Trophoblast cell (in vitro differentiated cells and primary cell): Measurements from ENCODE around the gene SLC19A1.
"Not testable (repeated sequence)": the region's sequence is repeated elsewhere in the genome, so short reads cannot be mapped to it uniquely, and the experiment has no call there.

Source experiments
- DNase-seq, 2 donors: peaks; one replicate each; pipeline ENCODE4 v3.0.0-alpha.2; 2016
- H2AFZ ChIP-seq: 2 replicates; pipeline ENCODE4 v1.6.1; 2013; ENCODE audit warnings: low read length, moderate library complexity, mild to moderate bottlenecking; ENCODE audit not compliant: insufficient read depth, poor library complexity
- H2AK5ac ChIP-seq: 2 replicates; pipeline ENCODE4 v1.6.1; 2013; ENCODE audit warnings: mild to moderate bottlenecking, low read length
- H2BK120ac ChIP-seq: 2 replicates; pipeline ENCODE4 v1.6.1; 2013; ENCODE audit warnings: low read length, mild to moderate bottlenecking, moderate library complexity; ENCODE audit not compliant: insufficient read depth, poor library complexity
- H2BK12ac ChIP-seq: 2 replicates; pipeline ENCODE4 v1.6.1; 2013; ENCODE audit warnings: mild to moderate bottlenecking, low read length, moderate library complexity
- H2BK5ac ChIP-seq: 2 replicates; pipeline ENCODE4 v1.6.1; 2013; ENCODE audit warnings: low read length, low read depth, moderate library complexity, mild to moderate bottlenecking; ENCODE audit not compliant: poor library complexity
- H3K14ac ChIP-seq: 2 replicates; pipeline ENCODE4 v1.6.1; 2013; ENCODE audit warnings: mild to moderate bottlenecking, low read length
- H3K18ac ChIP-seq: 2 replicates; pipeline ENCODE4 v1.6.1; 2013; ENCODE audit warnings: mild to moderate bottlenecking, low read length
- H3K23ac ChIP-seq: 2 replicates; pipeline ENCODE4 v1.6.1; 2013; ENCODE audit warnings: low read length
- H3K27ac ChIP-seq: 2 replicates; pipeline ENCODE4 v1.5.1; 2013; ENCODE audit warnings: low read depth, mild to moderate bottlenecking, inconsistent platforms, low read length, moderate library complexity
- H3K27me3 ChIP-seq: 2 replicates; pipeline ENCODE4 v1.6.1; 2013; ENCODE audit warnings: inconsistent platforms, mild to moderate bottlenecking, low read length, moderate library complexity; ENCODE audit not compliant: insufficient read depth
- H3K36me3 ChIP-seq, 2 experiments: 1 replicate in 1 of 2; 2 replicates in 1 of 2; pipeline ENCODE4 v1.6.1; 2013; ENCODE audit warnings: low read length in 2 of 2, mild to moderate bottlenecking in 2 of 2, moderate library complexity in 1 of 2; ENCODE audit not compliant: insufficient read depth in 2 of 2, control insufficient read depth in 1 of 2
- H3K4ac ChIP-seq: 2 replicates; pipeline ENCODE4 v1.6.1; 2013; ENCODE audit warnings: low read depth, mild to moderate bottlenecking, low read length, moderate library complexity
- H3K4me1 ChIP-seq, 2 experiments: 1 replicate in 1 of 2; 2 replicates in 1 of 2; pipeline ENCODE4 v1.6.1; 2013; ENCODE audit warnings: low read length in 2 of 2, mild to moderate bottlenecking in 2 of 2, moderate library complexity in 1 of 2; ENCODE audit not compliant: insufficient read depth in 2 of 2, control insufficient read depth in 1 of 2
- H3K4me2 ChIP-seq: 2 replicates; pipeline ENCODE4 v1.6.1; 2013; ENCODE audit warnings: inconsistent platforms, mild to moderate bottlenecking, low read length, moderate library complexity
- H3K4me3 ChIP-seq: 2 replicates; pipeline ENCODE4 v1.5.1; 2013; ENCODE audit warnings: mild to moderate bottlenecking, low read depth, low read length, inconsistent platforms
- H3K79me1 ChIP-seq: one replicate; pipeline ENCODE4 v1.6.1; 2013; ENCODE audit warnings: low read length
- H3K79me2 ChIP-seq: 2 replicates; pipeline ENCODE4 v1.6.1; 2013; ENCODE audit warnings: low read length, mild to moderate bottlenecking; ENCODE audit not compliant: control insufficient read depth, insufficient read depth, poor library complexity
- H3K9ac ChIP-seq: 2 replicates; pipeline ENCODE4 v1.6.1; 2013; ENCODE audit warnings: mild to moderate bottlenecking, low read length
- H3K9me3 ChIP-seq: 2 replicates; pipeline ENCODE4 v1.6.1; 2013; ENCODE audit warnings: low read depth, mild to moderate bottlenecking, control low read depth, inconsistent platforms, low read length; ENCODE audit not compliant: insufficient read depth
- H4K12ac ChIP-seq: 2 replicates; pipeline ENCODE4 v1.6.1; 2013; ENCODE audit warnings: low read depth, mild to moderate bottlenecking, low read length, moderate library complexity
- H4K8ac ChIP-seq: 2 replicates; pipeline ENCODE4 v1.6.1; 2013; ENCODE audit warnings: low read depth, mild to moderate bottlenecking, low read length, moderate library complexity
- H4K91ac ChIP-seq: one replicate; pipeline ENCODE4 v1.6.1; 2013; ENCODE audit warnings: low read depth, mild to moderate bottlenecking, low read length, moderate library complexity
- WGBS: extraction: QIAGEN DNeasy Blood & Tissue Kit; methylation state at CpG from one replicate; pipeline ENCODE4 v1.1.7; 2013; ENCODE audit warnings: missing lambda C conversion rate; ENCODE audit not compliant: insufficient read length, insufficient coverage; ENCODE audit errors: extremely low coverage; 5-methylcytosine and 5-hydroxymethylcytosine counted together

SLC19A1 gene

GRCh38 chr21:45527151-45527999 lies 14.9 kb downstream of the SLC19A1 start:
- H3K23ac ChIP-seq, H4K12ac ChIP-seq, H2BK5ac ChIP-seq, H3K9ac ChIP-seq, H2AK5ac ChIP-seq, H3K4me1 ChIP-seq, H4K91ac ChIP-seq, H3K4me3 ChIP-seq, H3K14ac ChIP-seq, H2BK12ac ChIP-seq, H3K4ac ChIP-seq, H3K79me1 ChIP-seq, H2BK120ac ChIP-seq, H2AFZ ChIP-seq, H3K4me2 ChIP-seq, H3K79me2 ChIP-seq, H4K8ac ChIP-seq, H3K18ac ChIP-seq, H3K27me3 ChIP-seq, H3K27ac ChIP-seq: not testable (repeated sequence)
- H3K9me3 ChIP-seq: peaks cover 15% of the 10 kb centered on the region
- no CpG with 5 or more reads among the region's 19 CpGs for WGBS
- peaks cover 49 to 50% of the 10 kb centered on the region in 2 experiments for H3K36me3 ChIP-seq
- DNase-seq: peak; percentile 69 to 81

- Histone ChIP-seq H3K36me3 (peaks cover 41 to 43% of the 10 kb centered on the region in 2 experiments), H2AFZ (no peak overlapping the region), H4K12ac (no peak overlapping the region), H2BK12ac (no peak overlapping the region), H3K18ac (no peak overlapping the region), H3K4me2 (no peak overlapping the region), H3K4me1 (no peaks in the 10 kb centered on the region), H2AK5ac (no peak overlapping the region), H3K14ac (no peak overlapping the region), H3K27ac (peak overlapping the region; percentile 4), H3K79me1 (peaks cover 1% of the 10 kb centered on the region), H3K9me3 (peaks cover 13% of the 10 kb centered on the region), H3K79me2 (no peaks in the 10 kb centered on the region), H3K9ac (no peak overlapping the region), H2BK5ac (no peak overlapping the region), H2BK120ac (no peak overlapping the region), H3K4me3 (no peak overlapping the region), H4K91ac (no peak overlapping the region), H4K8ac (no peak overlapping the region), H3K4ac (no peak overlapping the region), H3K23ac (no peak overlapping the region), H3K27me3 (no peaks in the 10 kb centered on the region)
- WGBS: no CpG with 5 or more reads among the region's 11 CpGs
- no peak for DNase-seq
Observed at GRCh38 chr21:45525910-45526306, 16.3 kb downstream of the SLC19A1 start.

DNA sequence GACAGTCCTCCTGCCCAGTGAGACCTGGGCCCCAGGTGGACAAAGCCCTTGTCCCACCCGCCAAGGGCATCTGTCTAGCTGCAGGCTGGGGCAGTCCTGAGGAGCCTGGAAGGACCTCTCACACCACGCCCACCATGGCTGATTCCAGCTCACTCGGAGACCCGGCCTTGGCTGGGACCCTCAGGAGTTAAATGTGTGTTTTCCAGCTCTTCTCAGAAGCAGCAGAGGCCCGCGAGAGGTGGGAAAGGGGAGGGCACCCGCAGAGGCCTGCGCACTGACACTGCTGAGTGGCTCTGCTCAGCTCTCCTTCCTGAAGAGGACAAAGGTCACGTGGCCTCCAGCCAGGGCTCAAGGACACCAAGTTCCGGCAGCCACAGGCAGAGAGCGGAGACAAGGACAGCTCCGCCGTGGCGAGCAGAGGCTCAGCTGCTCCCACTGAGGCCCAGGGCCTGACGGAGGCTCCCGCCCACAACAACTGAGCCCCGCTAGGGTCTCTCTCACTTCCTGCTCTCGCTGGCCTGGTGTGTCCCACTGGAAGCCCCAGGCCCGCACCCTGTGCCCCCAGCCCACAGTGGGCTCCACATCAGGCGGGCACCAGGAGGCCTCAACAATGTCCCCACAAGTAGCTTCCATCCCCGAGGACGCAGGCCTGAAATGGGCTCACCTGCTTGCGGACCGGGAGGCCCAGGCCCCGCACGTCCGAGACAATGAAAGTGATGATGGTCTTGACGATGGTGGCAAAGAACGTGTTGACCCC lies 16.9 kb downstream of the SLC19A1 start:
- Histone ChIP-seq H3K9ac (no peak overlapping the region), H3K4me3 (no peak overlapping the region), H3K27me3 (no peaks in the 10 kb centered on the region), H2BK120ac (no peak overlapping the region), H3K9me3 (peaks cover 13% of the 10 kb centered on the region), H4K91ac (no peak overlapping the region), H3K27ac (no peak overlapping the region), H2AK5ac (no peak overlapping the region), H3K4ac (no peak overlapping the region), H3K36me3 (peaks cover 38 to 39% of the 10 kb centered on the region in 2 experiments), H3K23ac (no peak overlapping the region), H3K18ac (no peak overlapping the region), H4K12ac (no peak overlapping the region), H3K4me2 (no peak overlapping the region), H3K79me1 (peaks cover 1% of the 10 kb centered on the region), H3K79me2 (no peaks in the 10 kb centered on the region), H3K4me1 (no peaks in the 10 kb centered on the region), H2BK12ac (no peak overlapping the region), H2BK5ac (no peak overlapping the region), H3K14ac (no peak overlapping the region), H4K8ac (no peak overlapping the region), H2AFZ (no peak overlapping the region)
- no peak for DNase-seq
- no CpG with 5 or more reads among the region's 29 CpGs for WGBS

DNA sequence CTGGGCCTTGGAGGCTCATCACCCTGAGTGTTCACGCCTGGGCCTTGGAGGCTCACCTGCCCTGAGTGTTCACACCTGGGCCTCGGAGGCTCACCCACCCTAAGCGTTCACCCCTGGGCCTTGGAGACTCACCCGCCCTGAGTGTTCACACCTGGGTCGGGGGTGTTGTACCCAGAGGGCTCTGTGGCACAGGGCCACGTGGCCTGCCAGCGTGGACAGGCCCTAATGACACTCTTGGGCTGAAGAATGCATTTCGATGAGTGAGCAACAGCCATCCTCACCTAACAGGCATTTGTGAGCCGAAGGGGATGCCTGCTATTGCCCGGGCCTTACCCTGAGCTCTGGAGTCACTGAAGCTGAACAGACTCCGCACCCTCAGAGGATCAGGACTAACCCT lies 17.5 kb downstream of the SLC19A1 start:
- WGBS: no CpG with 5 or more reads among the region's 11 CpGs
- Histone ChIP-seq H3K9ac (no peak overlapping the region), H3K4me1 (no peaks in the 10 kb centered on the region), H3K79me2 (no peaks in the 10 kb centered on the region), H3K23ac (no peak overlapping the region), H2AFZ (no peak overlapping the region), H3K79me1 (peaks cover 1% of the 10 kb centered on the region), H4K91ac (no peak overlapping the region), H4K12ac (no peak overlapping the region), H3K27ac (no peak overlapping the region), H4K8ac (no peak overlapping the region), H3K18ac (no peak overlapping the region), H3K9me3 (peaks cover 8% of the 10 kb centered on the region), H2BK120ac (no peak overlapping the region), H3K4me3 (no peak overlapping the region), H3K4me2 (no peak overlapping the region), H3K36me3 (peaks cover 32 to 33% of the 10 kb centered on the region in 2 experiments), H2AK5ac (no peak overlapping the region), H3K14ac (no peak overlapping the region), H3K4ac (no peak overlapping the region), H2BK12ac (no peak overlapping the region), H2BK5ac (no peak overlapping the region), H3K27me3 (no peaks in the 10 kb centered on the region)
- DNase-seq: no peak
